Measurements from ENCODE around the gene SPRED2. TPM values are rescaled to one million over a fixed set of nuclear protein-coding genes. Genes with fewer than 3 reads are reported as not detected.

SPRED2 gene
- total and polyA plus RNA-seq, 2 experiments from 2014 or later = 19.7 to 20.3 TPM

GRCh38 chr2:65357959-65358294 lies 74.5 kb downstream of the SPRED2 start:
- in situ Hi-C loops (cut with MboI) = no loop called here
- Histone ChIP-seq H3K9me3 (ENCODE audit: low read depth) (no peaks in the 10 kb centered on the region), H4K20me1 (ENCODE audit: insufficient read depth) (0 out of 2 replicates have a peak, but pooled peaks cover 3% of the 10 kb centered on the region), H3F3A (ENCODE audit: insufficient read depth) (peaks cover 62% of the 10 kb centered on the region), H3K36me3 (ENCODE audit: low read depth) (no peaks in the 10 kb centered on the region), H3K4me2 (ENCODE audit: unreplicated experiment) (peak overlapping the region; percentile 79), H3K9ac (peak overlapping the region; percentile 63), H3K27ac (peak overlapping the region; percentile 90), H3K79me2 (ENCODE audit: insufficient read depth) (peaks cover 90% of the 10 kb centered on the region), H3K4me3 (no peak overlapping the region), H3K27me3 (replicated peaks; ENCODE audit: insufficient read depth) (no peaks in the 10 kb centered on the region), H3K9me2 (ENCODE audit: insufficient read depth) (no peaks in the 10 kb centered on the region), H2AFZ (no peak overlapping the region), H3K4me1 (ENCODE audit: insufficient read depth) (peaks cover 67% of the 10 kb centered on the region)
- TF ChIP-seq EZH2 (IDR thresholded peaks at IDR 0.05; ENCODE audit: insufficient read depth, poor library complexity, severe bottlenecking) (no peak), EZH2phosphoT487 (IDR thresholded peaks at IDR 0.05; ENCODE audit: insufficient read depth, low read depth) (no peak)
- peak; percentile 50 for DNase-seq

- H3K36me3 ChIP-seq (ENCODE audit: low read depth) = no peaks in the 10 kb centered on the region
- no peaks in the 10 kb centered on the region for H3K27me3 ChIP-seq (replicated peaks; ENCODE audit: insufficient read depth)
- in situ Hi-C loops (cut with MboI) = no loop called here
- H3K79me2 ChIP-seq (ENCODE audit: insufficient read depth) = peaks cover 90% of the 10 kb centered on the region
- TF ChIP-seq EZH2 (IDR thresholded peaks at IDR 0.05; ENCODE audit: insufficient read depth, poor library complexity, severe bottlenecking) (no peak), EZH2phosphoT487 (IDR thresholded peaks at IDR 0.05; ENCODE audit: insufficient read depth, low read depth) (no peak)
- H2AFZ ChIP-seq = no peak overlapping the region
- peak overlapping the region; percentile 63; the same call in 1 of the 2 replicates for H3K9ac ChIP-seq
- H3K9me2 ChIP-seq (ENCODE audit: insufficient read depth) = no peaks in the 10 kb centered on the region
- peak overlapping the region; percentile 90 for H3K27ac ChIP-seq
- DNase-seq = no peak
- 84% methylated on average over 9 of the region's 9 CpGs for WGBS, 2 experiments (ENCODE audit: low coverage in 1 of 2, low lambda C conversion rate in 2 of 2, missing lambda C conversion rate in 2 of 2)
- no peak overlapping the region for H3K4me3 ChIP-seq
- no peaks in the 10 kb centered on the region for H3K9me3 ChIP-seq (ENCODE audit: low read depth)
- peaks cover 62% of the 10 kb centered on the region for H3F3A ChIP-seq (ENCODE audit: insufficient read depth)
- H3K4me1 ChIP-seq (ENCODE audit: insufficient read depth) = peaks cover 67% of the 10 kb centered on the region
- H3K4me2 ChIP-seq (ENCODE audit: unreplicated experiment) = peak overlapping the region; percentile 79
- 0 out of 2 replicates have a peak, but pooled peaks cover 3% of the 10 kb centered on the region for H4K20me1 ChIP-seq (ENCODE audit: insufficient read depth)
These were observed 75.1 kb downstream of the SPRED2 start for GRCh38 chr2:65357095-65357958.

- Histone ChIP-seq H3K4me2 (ENCODE audit: unreplicated experiment) (no peak overlapping the region), H3K36me3 (ENCODE audit: low read depth) (no peaks in the 10 kb centered on the region), H3K9ac (no peak overlapping the region), H3K27ac (no peak overlapping the region), H4K20me1 (ENCODE audit: insufficient read depth) (0 out of 2 replicates have a peak, but pooled peaks cover 3% of the 10 kb centered on the region), H3K9me3 (ENCODE audit: low read depth) (no peaks in the 10 kb centered on the region), H3K4me3 (no peak overlapping the region), H3K9me2 (ENCODE audit: insufficient read depth) (no peaks in the 10 kb centered on the region), H3F3A (ENCODE audit: insufficient read depth) (peaks cover 52% of the 10 kb centered on the region), H3K4me1 (ENCODE audit: insufficient read depth) (peaks cover 61% of the 10 kb centered on the region), H3K79me2 (ENCODE audit: insufficient read depth) (peaks cover 90% of the 10 kb centered on the region), H3K27me3 (replicated peaks; ENCODE audit: insufficient read depth) (no peaks in the 10 kb centered on the region), H2AFZ (no peak overlapping the region)
- DNase-seq = peak; percentile 49
- 69 to 70% methylated on average over 9 of the region's 9 CpGs for WGBS, 2 experiments (ENCODE audit: low coverage in 1 of 2, low lambda C conversion rate in 2 of 2, missing lambda C conversion rate in 2 of 2)
- in situ Hi-C loops (cut with MboI) = no loop called here
- TF ChIP-seq EZH2phosphoT487 (IDR thresholded peaks at IDR 0.05; ENCODE audit: insufficient read depth, low read depth) (no peak), EZH2 (IDR thresholded peaks at IDR 0.05; ENCODE audit: insufficient read depth, poor library complexity, severe bottlenecking) (no peak)
These were observed 77.1 kb downstream of the SPRED2 start for GRCh38 chr2:65355186-65355831.

GRCh38 chr2:65354773-65355172 lies 77.6 kb downstream of the SPRED2 start:
- H3K9ac ChIP-seq = no peak overlapping the region
- no peaks in the 10 kb centered on the region for H3K9me3 ChIP-seq (ENCODE audit: low read depth)
- H3K4me1 ChIP-seq (ENCODE audit: insufficient read depth) = peaks cover 61% of the 10 kb centered on the region
- no peaks in the 10 kb centered on the region for H3K9me2 ChIP-seq (ENCODE audit: insufficient read depth)
- H3K4me2 ChIP-seq (ENCODE audit: unreplicated experiment) = no peak overlapping the region
- H4K20me1 ChIP-seq (ENCODE audit: insufficient read depth) = 0 out of 2 replicates have a peak, but pooled peaks cover 3% of the 10 kb centered on the region
- TF ChIP-seq EZH2phosphoT487 (IDR thresholded peaks at IDR 0.05; ENCODE audit: insufficient read depth, low read depth) = no peak
- TF ChIP-seq EZH2 (IDR thresholded peaks at IDR 0.05; ENCODE audit: insufficient read depth, poor library complexity, severe bottlenecking) = no peak
- no peak overlapping the region for H3K27ac ChIP-seq
- H2AFZ ChIP-seq = no peak overlapping the region
- in situ Hi-C loops (cut with MboI) = no loop called here
- no peak for DNase-seq
- peaks cover 48% of the 10 kb centered on the region for H3F3A ChIP-seq (ENCODE audit: insufficient read depth)
- peaks cover 90% of the 10 kb centered on the region for H3K79me2 ChIP-seq (ENCODE audit: insufficient read depth)
- 96 to 98% methylated on average over 3 of the region's 3 CpGs for WGBS, 2 experiments (ENCODE audit: low coverage in 1 of 2, low lambda C conversion rate in 2 of 2, missing lambda C conversion rate in 2 of 2)
- H3K4me3 ChIP-seq = no peak overlapping the region
- H3K27me3 ChIP-seq (replicated peaks; ENCODE audit: insufficient read depth) = no peaks in the 10 kb centered on the region
- H3K36me3 ChIP-seq (ENCODE audit: low read depth) = no peaks in the 10 kb centered on the region
